Skeletal muscle satellite cell (primary cell): ENCODE measurements around the gene FGD5.
"Not testable (repeated sequence)": the region's sequence is repeated elsewhere in the genome, so short reads cannot be mapped to it uniquely, and the experiment has no call there.

ENCODE experiments used
- H3K27me3 ChIP-seq: 2 replicates; pipeline ENCODE4 v1.7.0; 2013; ENCODE audit warnings: low read length; ENCODE audit not compliant: control insufficient read depth, insufficient read depth
- H3K36me3 ChIP-seq: 2 replicates; pipeline ENCODE4 v1.7.0; 2013; ENCODE audit warnings: mild to moderate bottlenecking, control low read depth, low read length; ENCODE audit not compliant: insufficient read depth
- H3K4me1 ChIP-seq: 2 replicates; pipeline ENCODE4 v1.7.0; 2013; ENCODE audit warnings: low read length; ENCODE audit not compliant: control insufficient read depth, insufficient read depth
- H3K4me2 ChIP-seq: 2 replicates; pipeline ENCODE4 v1.7.0; 2013; ENCODE audit warnings: mild to moderate bottlenecking, low read length
- H3K4me3 ChIP-seq: 2 replicates; pipeline ENCODE4 v1.7.0; 2013; ENCODE audit warnings: low read length
- H3K9ac ChIP-seq: 2 replicates; pipeline ENCODE4 v1.7.0; 2013; ENCODE audit warnings: mild to moderate bottlenecking, low read depth, low read length, moderate library complexity
- H3K9me3 ChIP-seq: replicated peaks from 2 replicates; pipeline ENCODE4 v1.7.0; 2013; ENCODE audit warnings: mild to moderate bottlenecking, control low read depth, low read length

FGD5 gene

GRCh38 chr3:14890476-14890875 lies 71.7 kb downstream of the FGD5 start:
- H3K36me3 ChIP-seq: no peaks in the 10 kb centered on the region
- no peak overlapping the region for H3K4me3 ChIP-seq
- H3K27me3 ChIP-seq: peaks cover 47% of the 10 kb centered on the region
- H3K9ac ChIP-seq: no peak overlapping the region
- no peaks in the 10 kb centered on the region for H3K9me3 ChIP-seq
- H3K4me1 ChIP-seq: no peaks in the 10 kb centered on the region
- H3K4me2 ChIP-seq: no peak overlapping the region

- H3K9me3 ChIP-seq: no peaks in the 10 kb centered on the region
- no peak overlapping the region for H3K4me3 ChIP-seq
- H3K4me2 ChIP-seq: no peak overlapping the region
- peaks cover 41% of the 10 kb centered on the region for H3K27me3 ChIP-seq
- no peaks in the 10 kb centered on the region for H3K4me1 ChIP-seq
- no peak overlapping the region for H3K9ac ChIP-seq
- H3K36me3 ChIP-seq: no peaks in the 10 kb centered on the region
Measured at GRCh38 chr3:14891135-14892132, 72.7 kb downstream of the FGD5 start.

- no peaks in the 10 kb centered on the region for H3K4me1 ChIP-seq
- H3K4me3 ChIP-seq: no peak overlapping the region
- peaks cover 36% of the 10 kb centered on the region for H3K27me3 ChIP-seq
- no peak overlapping the region for H3K9ac ChIP-seq
- H3K36me3 ChIP-seq: no peaks in the 10 kb centered on the region
- H3K9me3 ChIP-seq: no peaks in the 10 kb centered on the region
- H3K4me2 ChIP-seq: no peak overlapping the region
Measured at GRCh38 chr3:14892226-14892625, 73.5 kb downstream of the FGD5 start.

GRCh38 chr3:14894085-14894484 lies 75.3 kb downstream of the FGD5 start:
- Histone ChIP-seq H3K4me3 (no peak overlapping the region), H3K9me3 (no peaks in the 10 kb centered on the region), H3K4me1 (no peaks in the 10 kb centered on the region), H3K36me3 (no peaks in the 10 kb centered on the region), H3K9ac (no peak overlapping the region), H3K27me3 (peaks cover 29% of the 10 kb centered on the region), H3K4me2 (no peak overlapping the region)

- H3K4me1 ChIP-seq: no peaks in the 10 kb centered on the region
- H3K27me3 ChIP-seq: peaks cover 4% of the 10 kb centered on the region
- no peak overlapping the region for H3K4me3 ChIP-seq
- no peak overlapping the region for H3K9ac ChIP-seq
- H3K36me3 ChIP-seq: no peaks in the 10 kb centered on the region
- no peaks in the 10 kb centered on the region for H3K9me3 ChIP-seq
- no peak overlapping the region for H3K4me2 ChIP-seq
Measured at GRCh38 chr3:14897266-14897665, 78.5 kb downstream of the FGD5 start.

GRCh38 chr3:14898929-14899328 lies 80.2 kb downstream of the FGD5 start:
- Histone ChIP-seq H3K4me3 (no peak overlapping the region), H3K9ac (no peak overlapping the region), H3K4me2 (no peak overlapping the region), H3K36me3 (no peaks in the 10 kb centered on the region), H3K4me1 (no peaks in the 10 kb centered on the region), H3K27me3 (peaks cover 4% of the 10 kb centered on the region), H3K9me3 (no peaks in the 10 kb centered on the region)

GRCh38 chr3:14899993-14900618 lies 81.3 kb downstream of the FGD5 start:
- H3K9ac ChIP-seq: no peak overlapping the region
- no peaks in the 10 kb centered on the region for H3K4me1 ChIP-seq
- no peaks in the 10 kb centered on the region for H3K36me3 ChIP-seq
- no peak overlapping the region for H3K4me2 ChIP-seq
- no peak overlapping the region for H3K4me3 ChIP-seq
- H3K9me3 ChIP-seq: no peaks in the 10 kb centered on the region
- peaks cover 3% of the 10 kb centered on the region for H3K27me3 ChIP-seq

GRCh38 chr3:14900881-14901873 lies 82.4 kb downstream of the FGD5 start:
- H3K4me1 ChIP-seq: no peaks in the 10 kb centered on the region
- H3K4me2 ChIP-seq: no peak overlapping the region
- H3K9me3 ChIP-seq: no peaks in the 10 kb centered on the region
- H3K4me3 ChIP-seq: no peak overlapping the region
- H3K27me3 ChIP-seq: no peaks in the 10 kb centered on the region
- no peaks in the 10 kb centered on the region for H3K36me3 ChIP-seq
- no peak overlapping the region for H3K9ac ChIP-seq

- no peak overlapping the region for H3K9ac ChIP-seq
- no peak overlapping the region for H3K4me2 ChIP-seq
- H3K36me3 ChIP-seq: no peaks in the 10 kb centered on the region
- no peaks in the 10 kb centered on the region for H3K9me3 ChIP-seq
- H3K27me3 ChIP-seq: no peaks in the 10 kb centered on the region
- no peak overlapping the region for H3K4me3 ChIP-seq
- H3K4me1 ChIP-seq: no peaks in the 10 kb centered on the region
Measured at GRCh38 chr3:14902719-14903118, 84.0 kb downstream of the FGD5 start.

GRCh38 chr3:14903501-14903900 lies 84.7 kb downstream of the FGD5 start:
- H3K36me3 ChIP-seq, H3K4me1 ChIP-seq, H3K9ac ChIP-seq, H3K4me2 ChIP-seq, H3K27me3 ChIP-seq, H3K9me3 ChIP-seq, H3K4me3 ChIP-seq: not testable (repeated sequence)

GRCh38 chr3:14905055-14905657 lies 86.4 kb downstream of the FGD5 start:
- H3K4me2 ChIP-seq: no peak overlapping the region
- H3K27me3 ChIP-seq: no peaks in the 10 kb centered on the region
- H3K9me3 ChIP-seq: no peaks in the 10 kb centered on the region
- no peaks in the 10 kb centered on the region for H3K4me1 ChIP-seq
- no peak overlapping the region for H3K9ac ChIP-seq
- no peak overlapping the region for H3K4me3 ChIP-seq
- no peaks in the 10 kb centered on the region for H3K36me3 ChIP-seq
